GM15510 (cell line): Measurements from ENCODE around the gene RDH11.

Experiments used
- POLR2A ChIP-seq: IDR thresholded peaks from 3 replicates; pipeline ENCODE4 v1.6.1; 2011; ENCODE audit warnings: borderline replicate concordance; ENCODE audit not compliant: insufficient read length; ENCODE audit errors: extremely low read depth

The RDH11 gene

DNA sequence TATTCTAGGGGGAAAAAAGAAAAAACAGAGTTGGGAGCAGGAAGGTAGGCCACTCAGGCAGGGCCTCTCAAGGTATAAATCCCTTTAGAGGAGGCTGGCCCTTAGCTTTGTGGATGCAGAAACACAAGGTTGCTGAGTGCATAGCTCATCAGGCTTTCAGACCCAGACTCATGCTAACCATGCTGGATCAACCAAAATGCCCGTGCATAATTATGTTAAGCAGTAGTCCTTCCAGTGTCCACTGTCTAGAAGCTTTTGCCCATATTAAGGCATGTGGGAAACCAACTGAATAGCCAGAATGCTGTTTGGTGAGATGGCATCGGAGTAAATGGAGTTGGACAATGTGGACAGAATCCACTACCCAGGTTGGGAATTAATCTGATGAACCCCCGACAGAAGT is 56.9 kb downstream of the RDH11 start:
- TF ChIP-seq POLR2A = no peak

DNA sequence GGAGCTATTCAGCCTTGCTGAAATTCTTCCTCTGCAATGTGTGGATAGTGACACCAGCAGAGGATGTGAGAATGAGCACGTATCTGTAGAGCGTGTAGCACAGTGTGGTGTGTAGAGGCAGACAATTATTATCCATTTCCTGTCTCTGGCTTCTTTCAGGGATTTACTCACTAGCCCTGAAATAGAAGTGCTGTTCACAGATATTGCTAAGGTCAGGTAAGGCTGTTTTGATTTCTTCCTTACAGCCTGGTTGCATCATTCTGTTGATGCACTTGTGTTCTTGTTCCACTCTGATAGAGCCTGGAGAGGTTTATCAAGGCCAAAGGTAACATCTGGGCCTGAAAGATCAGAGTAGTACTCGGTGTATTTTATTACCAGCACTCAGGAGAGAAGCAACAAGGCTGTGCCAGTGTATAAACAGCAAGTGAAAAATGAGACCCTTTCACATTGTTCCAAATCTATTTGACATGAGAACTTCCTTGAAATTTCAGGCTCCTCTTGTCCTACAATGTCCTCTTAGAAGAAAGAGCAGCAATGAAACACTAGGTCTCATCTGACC is 59.1 kb downstream of the RDH11 start:
- no peak for TF ChIP-seq POLR2A

DNA sequence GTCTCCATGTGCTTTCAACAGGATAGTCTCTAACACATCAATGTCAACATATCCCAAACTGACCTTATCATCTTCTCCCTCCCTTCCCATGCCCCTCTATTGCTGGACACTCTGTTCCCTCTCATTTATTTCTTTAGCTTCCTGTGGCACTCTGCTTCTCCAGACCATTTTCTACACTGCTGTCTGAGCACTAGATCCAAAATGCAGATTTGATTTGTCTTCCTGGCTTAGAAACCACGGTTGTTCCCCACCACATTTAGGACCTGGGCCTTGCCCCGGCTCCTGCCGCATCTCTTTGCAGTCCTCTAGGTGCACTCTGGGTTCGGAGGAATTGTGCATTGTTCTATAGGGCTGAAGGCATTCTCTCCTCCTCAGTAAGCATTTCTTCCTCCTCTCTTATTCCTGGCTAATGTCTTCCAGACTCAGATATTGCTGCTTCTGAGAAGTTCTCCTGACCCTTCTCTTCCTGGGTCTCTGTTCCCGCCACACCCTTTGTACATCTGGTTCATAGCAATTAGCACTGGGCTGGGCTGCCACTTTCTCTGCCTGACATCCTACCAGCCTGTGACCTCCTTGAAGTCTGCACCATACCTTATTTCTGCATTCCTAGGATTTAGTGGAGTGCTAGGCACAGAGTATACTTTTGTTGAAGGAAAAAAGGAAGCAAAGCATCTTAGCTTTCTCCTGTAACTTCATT is 62.0 kb downstream of the RDH11 start:
- no peak for TF ChIP-seq POLR2A

DNA sequence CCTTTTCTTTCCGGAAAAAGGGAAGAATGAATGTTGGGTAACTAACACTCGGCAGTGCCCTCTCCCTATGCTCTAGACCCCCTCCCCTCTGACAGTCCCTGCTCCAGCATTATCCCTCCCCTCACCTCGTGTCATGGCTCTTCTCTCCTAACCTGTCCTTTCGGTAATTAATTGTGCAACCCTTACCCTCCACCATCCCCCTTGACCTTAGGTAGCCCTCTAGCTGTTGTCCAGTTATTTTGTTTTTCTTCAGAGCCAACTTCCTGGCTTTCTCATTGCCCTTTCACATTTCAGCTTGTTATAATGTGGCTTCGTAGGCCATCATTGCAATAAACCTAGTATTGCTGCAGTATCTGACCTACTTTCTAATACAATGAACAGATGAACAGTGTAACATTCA is 64.6 kb downstream of the RDH11 start:
- TF ChIP-seq POLR2A = no peak

DNA sequence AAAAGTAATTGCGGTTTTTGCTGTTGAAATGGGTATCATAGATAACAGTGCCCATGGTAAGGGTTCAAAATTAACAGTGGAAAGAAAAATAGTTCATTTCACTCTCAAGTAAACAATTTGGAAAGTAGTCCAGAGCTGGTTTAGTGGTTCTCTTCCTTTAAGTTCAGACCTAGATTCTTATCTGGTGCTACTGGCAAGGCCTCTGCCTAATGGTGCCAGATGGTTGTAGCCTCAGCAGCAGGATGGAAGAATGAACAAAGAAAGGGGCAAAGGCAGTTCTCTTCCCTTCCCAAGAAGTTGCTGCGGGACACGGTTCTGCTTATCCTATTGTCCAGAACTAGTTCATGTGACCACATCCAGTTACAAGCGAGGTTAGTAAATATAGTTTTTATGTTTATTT is 65.4 kb downstream of the RDH11 start:
- TF ChIP-seq POLR2A = no peak

DNA sequence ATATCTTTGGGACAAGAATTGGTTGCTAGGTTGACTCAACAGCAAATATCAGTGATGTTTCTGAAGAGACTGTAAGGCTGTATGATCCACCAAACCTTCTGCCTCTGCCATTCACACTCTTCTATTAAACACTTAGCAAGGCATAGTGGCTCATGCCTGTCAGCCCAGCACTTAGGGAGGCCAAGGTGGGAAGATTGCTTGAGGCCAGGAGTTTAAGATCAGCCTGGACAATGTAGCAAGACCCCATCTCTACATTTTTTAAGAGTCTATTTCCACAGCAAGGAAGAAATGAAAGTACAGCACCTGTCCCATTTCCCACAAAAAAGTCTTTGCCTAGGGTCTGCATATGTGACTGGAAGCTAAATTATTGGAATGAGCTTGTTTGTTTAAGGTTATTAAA is 68.0 kb downstream of the RDH11 start:
- no peak for TF ChIP-seq POLR2A
